ENCODE measurements around the gene GSE1.

GSE1 gene

GRCh38 chr16:85718682-85719081 lies 105.6 kb downstream of the GSE1 start:
- DNase-seq (ENCODE audit: low read depth), result no peak
- no peak for TF ChIP-seq MAX (IDR thresholded peaks at IDR 0.05; ENCODE audit: low read depth, low read length)
- TF ChIP-seq MYC (IDR thresholded peaks at IDR 0.05; ENCODE audit: low read depth, low read length), result no peak
- no peak for TF ChIP-seq POLR2A (IDR thresholded peaks at IDR 0.05; ENCODE audit: extremely low read depth, insufficient read length)
- no peak for TF ChIP-seq CTCF (IDR thresholded peaks at IDR 0.05; ENCODE audit: low read depth, low read length)
- no peak overlapping the region for H3K4me3 ChIP-seq (ENCODE audit: low read depth, low read length)

- no peak for DNase-seq (ENCODE audit: low read depth)
- H3K4me3 ChIP-seq (ENCODE audit: low read depth, low read length), result no peak overlapping the region
- TF ChIP-seq POLR2A (IDR thresholded peaks at IDR 0.05; ENCODE audit: extremely low read depth, insufficient read length), result no peak
- TF ChIP-seq MYC (IDR thresholded peaks at IDR 0.05; ENCODE audit: low read depth, low read length), result no peak
- no peak for TF ChIP-seq CTCF (IDR thresholded peaks at IDR 0.05; ENCODE audit: low read depth, low read length)
- no peak for TF ChIP-seq MAX (IDR thresholded peaks at IDR 0.05; ENCODE audit: low read depth, low read length)
Observed at GRCh38 chr16:85719605-85720301, 106.6 kb downstream of the GSE1 start.

GRCh38 chr16:85720302-85720637 lies 107.1 kb downstream of the GSE1 start:
- no peak overlapping the region for H3K4me3 ChIP-seq (ENCODE audit: low read depth, low read length)
- DNase-seq (ENCODE audit: low read depth), result no peak
- no peak for TF ChIP-seq MAX (IDR thresholded peaks at IDR 0.05; ENCODE audit: low read depth, low read length)
- TF ChIP-seq CTCF (IDR thresholded peaks at IDR 0.05; ENCODE audit: low read depth, low read length), result no peak
- no peak for TF ChIP-seq POLR2A (IDR thresholded peaks at IDR 0.05; ENCODE audit: extremely low read depth, insufficient read length)
- no peak for TF ChIP-seq MYC (IDR thresholded peaks at IDR 0.05; ENCODE audit: low read depth, low read length)

GRCh38 chr16:85722128-85722893 lies 109.2 kb downstream of the GSE1 start:
- no peak for DNase-seq (ENCODE audit: low read depth)
- no peak overlapping the region for H3K4me3 ChIP-seq (ENCODE audit: low read depth, low read length)
- TF ChIP-seq MAX (IDR thresholded peaks at IDR 0.05; ENCODE audit: low read depth, low read length) (no peak), CTCF (IDR thresholded peaks at IDR 0.05; ENCODE audit: low read depth, low read length) (no peak), MYC (IDR thresholded peaks at IDR 0.05; ENCODE audit: low read depth, low read length) (no peak), POLR2A (IDR thresholded peaks at IDR 0.05; ENCODE audit: extremely low read depth, insufficient read length) (no peak)

GRCh38 chr16:85724126-85724879 lies 111.2 kb downstream of the GSE1 start:
- TF ChIP-seq POLR2A (IDR thresholded peaks at IDR 0.05; ENCODE audit: extremely low read depth, insufficient read length), result no peak
- no peak for TF ChIP-seq MYC (IDR thresholded peaks at IDR 0.05; ENCODE audit: low read depth, low read length)
- TF ChIP-seq MAX (IDR thresholded peaks at IDR 0.05; ENCODE audit: low read depth, low read length), result no peak
- no peak for TF ChIP-seq CTCF (IDR thresholded peaks at IDR 0.05; ENCODE audit: low read depth, low read length)
- DNase-seq (ENCODE audit: low read depth), result no peak
- H3K4me3 ChIP-seq (ENCODE audit: low read depth, low read length), result no peak overlapping the region

Data from NB4 (cell line).